Adipocyte (in vitro differentiated cells): Measurements from ENCODE around the gene SPIN4.
"Not testable (repeated sequence)": the region's sequence is repeated elsewhere in the genome, so short reads cannot be mapped to it uniquely, and the experiment has no call there.

ENCODE experiments used
- DNase-seq: peaks from one replicate; pipeline ENCODE4 v3.0.0-alpha.2; 2015; ENCODE audit warnings: low read depth
- H3K27me3 ChIP-seq: replicated peaks from 2 replicates; pipeline ENCODE4 v1.7.0; 2013; ENCODE audit warnings: mild to moderate bottlenecking, low read length, moderate library complexity; ENCODE audit not compliant: control insufficient read depth, insufficient read depth
- H3K36me3 ChIP-seq: 2 replicates; pipeline ENCODE4 v1.7.0; 2013; ENCODE audit warnings: low read length, mild to moderate bottlenecking, moderate library complexity; ENCODE audit not compliant: control insufficient read depth, insufficient read depth, severe bottlenecking
- H3K4me1 ChIP-seq: 2 replicates; pipeline ENCODE4 v1.7.0; 2013; ENCODE audit warnings: mild to moderate bottlenecking, low read length, moderate library complexity; ENCODE audit not compliant: control insufficient read depth, insufficient read depth
- H3K4me3 ChIP-seq: 2 replicates; pipeline ENCODE4 v1.7.0; 2013; ENCODE audit warnings: mild to moderate bottlenecking, low read length, moderate library complexity
- H3K9ac ChIP-seq: 2 replicates; pipeline ENCODE4 v1.7.0; 2013; ENCODE audit warnings: mild to moderate bottlenecking, low read length, moderate library complexity
- H3K9me3 ChIP-seq: 2 replicates; pipeline ENCODE4 v1.7.0; 2013; ENCODE audit warnings: mild to moderate bottlenecking, low read length, moderate library complexity; ENCODE audit not compliant: control insufficient read depth

Gene SPIN4

GRCh38 chrX:63350941-63351616, at the start of gene SPIN4:
Gene SPIN4 (minus strand): TSS chrX:63351332. CDS start chrX:63350819, 513 bp downstream.
- Histone ChIP-seq H3K27me3 (no peaks in the 10 kb centered on the region), H3K9me3 (no peaks in the 10 kb centered on the region)
- DNase-seq, result peak; percentile 91

GRCh38 chrX:63400340-63400739, 49.2 kb upstream of the SPIN4 start:
- Histone ChIP-seq H3K27me3 (no peaks in the 10 kb centered on the region), H3K9ac (no peak overlapping the region), H3K36me3 (no peaks in the 10 kb centered on the region), H3K4me3 (no peak overlapping the region), H3K9me3 (peaks cover 11% of the 10 kb centered on the region), H3K4me1 (no peaks in the 10 kb centered on the region)
- DNase-seq, result no peak

More at GRCh38 chrX:63350941-63351616, at the start of gene SPIN4:
- peak within 1 kb of the TSS; percentile 77 for H3K9ac ChIP-seq
- no peaks in the 10 kb centered on the region for H3K36me3 ChIP-seq
- H3K4me3 ChIP-seq, result peak within 1 kb of the TSS; percentile 87
- H3K4me1 ChIP-seq, result no peaks in the 10 kb centered on the region

GRCh38 chrX:63394872-63395271, 43.7 kb upstream of the SPIN4 start:
- no peaks in the 10 kb centered on the region for H3K27me3 ChIP-seq
- DNase-seq, result no peak
- no peaks in the 10 kb centered on the region for H3K4me1 ChIP-seq
- H3K9ac ChIP-seq, result no peak overlapping the region
- no peak overlapping the region for H3K4me3 ChIP-seq
- peaks cover 6% of the 10 kb centered on the region for H3K9me3 ChIP-seq
- H3K36me3 ChIP-seq, result no peaks in the 10 kb centered on the region

- not testable (repeated sequence) for H3K36me3 ChIP-seq, DNase-seq, H3K27me3 ChIP-seq, H3K4me1 ChIP-seq, H3K9me3 ChIP-seq, H3K4me3 ChIP-seq, H3K9ac ChIP-seq
Observed at GRCh38 chrX:63393094-63393493, 42.0 kb upstream of the SPIN4 start.

GRCh38 chrX:63387411-63387810, 36.3 kb upstream of the SPIN4 start:
- H3K27me3 ChIP-seq, result no peaks in the 10 kb centered on the region
- no peak for DNase-seq
- H3K4me1 ChIP-seq, result no peaks in the 10 kb centered on the region
- no peak overlapping the region for H3K4me3 ChIP-seq
- no peaks in the 10 kb centered on the region for H3K36me3 ChIP-seq
- no peaks in the 10 kb centered on the region for H3K9me3 ChIP-seq
- H3K9ac ChIP-seq, result no peak overlapping the region

GRCh38 chrX:63384263-63384662, 33.1 kb upstream of the SPIN4 start:
- not testable (repeated sequence) for H3K9ac ChIP-seq, H3K27me3 ChIP-seq, H3K4me3 ChIP-seq, H3K4me1 ChIP-seq, H3K9me3 ChIP-seq, H3K36me3 ChIP-seq, DNase-seq

- H3K4me1 ChIP-seq, H3K36me3 ChIP-seq, DNase-seq, H3K9me3 ChIP-seq, H3K4me3 ChIP-seq, H3K27me3 ChIP-seq, H3K9ac ChIP-seq: not testable (repeated sequence)
Observed at GRCh38 chrX:63373012-63373411, 21.9 kb upstream of the SPIN4 start.

GRCh38 chrX:63367699-63368098, 16.6 kb upstream of the SPIN4 start:
- not testable (repeated sequence) for H3K36me3 ChIP-seq, H3K4me3 ChIP-seq, H3K4me1 ChIP-seq, H3K27me3 ChIP-seq, DNase-seq, H3K9ac ChIP-seq
- peaks cover 17% of the 10 kb centered on the region for H3K9me3 ChIP-seq

- DNase-seq, result no peak
- no peak overlapping the region for H3K4me3 ChIP-seq
- H3K9me3 ChIP-seq, result peaks cover 23% of the 10 kb centered on the region
- no peaks in the 10 kb centered on the region for H3K4me1 ChIP-seq
- no peaks in the 10 kb centered on the region for H3K36me3 ChIP-seq
- H3K9ac ChIP-seq, result no peak overlapping the region
- no peaks in the 10 kb centered on the region for H3K27me3 ChIP-seq
Observed at GRCh38 chrX:63363788-63364187, 12.7 kb upstream of the SPIN4 start.

- no peaks in the 10 kb centered on the region for H3K27me3 ChIP-seq
- H3K36me3 ChIP-seq, result no peaks in the 10 kb centered on the region
- H3K4me3 ChIP-seq, result no peak overlapping the region
- no peak for DNase-seq
- H3K4me1 ChIP-seq, result no peaks in the 10 kb centered on the region
- H3K9me3 ChIP-seq, result peaks cover 23% of the 10 kb centered on the region
- no peak overlapping the region for H3K9ac ChIP-seq
Observed at GRCh38 chrX:63361494-63361893, 10.4 kb upstream of the SPIN4 start.

- Histone ChIP-seq H3K36me3 (no peaks in the 10 kb centered on the region), H3K4me3 (no peak overlapping the region), H3K4me1 (no peaks in the 10 kb centered on the region), H3K9ac (no peak overlapping the region), H3K9me3 (no peaks in the 10 kb centered on the region), H3K27me3 (no peaks in the 10 kb centered on the region)
- no peak for DNase-seq
Observed at GRCh38 chrX:63354484-63354883, 3.4 kb upstream of the SPIN4 start.

- Histone ChIP-seq H3K4me3 (peak overlapping the region; percentile 87), H3K9me3 (no peaks in the 10 kb centered on the region), H3K27me3 (no peaks in the 10 kb centered on the region), H3K9ac (peak overlapping the region; percentile 77), H3K4me1 (no peaks in the 10 kb centered on the region), H3K36me3 (no peaks in the 10 kb centered on the region)
- DNase-seq, result peak; percentile 42
Observed at GRCh38 chrX:63350465-63350877, 661 bp downstream of the SPIN4 start.
